ENCODE results near the gene ALOXE3. TPM values are rescaled to one million over a fixed set of nuclear protein-coding genes. Genes with fewer than 3 reads are reported as not detected.
A peak's percentile ranks its signal among the peaks of the same experiment; 100 is the strongest.

The ALOXE3 gene
- total and polyA plus RNA-seq, 4 donors = 0.12 to 0.68 (median 0.28) TPM; not detected in 1

GRCh38 chr17:8140065-8141029 lies 22.0 kb upstream of the ALOXE3 start:
- peak overlapping the region; percentile 17 to 46 for H3K27ac ChIP-seq (ENCODE audit: low read depth in 1 of 2, low read length in 1 of 2)
- no peaks in the 10 kb centered on the region for H3K27me3 ChIP-seq (ENCODE audit: control insufficient read depth in 3 of 3, insufficient read depth in 3 of 3, low read length in 2 of 3)
- H3K36me3 ChIP-seq (ENCODE audit: control insufficient read depth in 4 of 4, insufficient read depth in 4 of 4, low read length in 4 of 4) = peaks cover 20 to 53% (median 36%) of the 10 kb centered on the region in 4 donors
- no peak overlapping the region for H3K4me3 ChIP-seq
- no peak for TF ChIP-seq CTCF (IDR thresholded peaks at IDR 0.05; ENCODE audit: control extremely low read depth, extremely low read depth)
- ATAC-seq (ENCODE audit: insufficient read depth, low FRiP score) (no peak), DNase-seq (no peak)
- H3K4me1 ChIP-seq (ENCODE audit: control insufficient read depth in 5 of 5, insufficient read depth in 5 of 5, low read length in 5 of 5) = peaks cover 0 to 11% (median 2%) of the 10 kb centered on the region in 5 donors
- WGBS, 2 donors = 65 to 76% methylated on average over 18 of the region's 18 CpGs
- H3K9ac ChIP-seq (ENCODE audit: insufficient read depth in 1 of 2, low read length in 2 of 2) = no peak overlapping the region
- H3K9me3 ChIP-seq (ENCODE audit: control insufficient read depth in 4 of 4, insufficient read depth in 3 of 4, low read length in 3 of 4) = no peaks in the 10 kb centered on the region

GRCh38 chr17:8138672-8139371 lies 20.5 kb upstream of the ALOXE3 start:
- WGBS, 2 donors = 0 to 1% methylated on average over 42 to 46 of the region's 46 CpGs
- ATAC-seq (ENCODE audit: insufficient read depth, low FRiP score) = peak; percentile 93

GRCh38 chr17:8138374-8138671 lies 20.0 kb upstream of the ALOXE3 start:
- no peak for TF ChIP-seq CTCF (IDR thresholded peaks at IDR 0.05; ENCODE audit: control extremely low read depth, extremely low read depth)
- Histone ChIP-seq H3K9me3 (ENCODE audit: control insufficient read depth in 4 of 4, insufficient read depth in 3 of 4, low read length in 3 of 4) (no peaks in the 10 kb centered on the region), H3K27me3 (ENCODE audit: control insufficient read depth in 3 of 3, insufficient read depth in 3 of 3, low read length in 2 of 3) (no peaks in the 10 kb centered on the region), H3K4me3 (no peak overlapping the region), H3K4me1 (ENCODE audit: control insufficient read depth in 5 of 5, insufficient read depth in 5 of 5, low read length in 5 of 5) (peaks cover 0 to 11% (median 2%) of the 10 kb centered on the region in 5 donors), H3K36me3 (ENCODE audit: control insufficient read depth in 4 of 4, insufficient read depth in 4 of 4, low read length in 4 of 4) (peaks cover 13 to 35% (median 23%) of the 10 kb centered on the region in 4 donors), H3K27ac (ENCODE audit: low read depth in 1 of 2, low read length in 1 of 2) (peak overlapping the region in 1 of 2 donors; percentile 85), H3K9ac (ENCODE audit: insufficient read depth in 1 of 2, low read length in 2 of 2) (peak overlapping the region in 1 of 2 donors; percentile 96)
- WGBS, 2 donors = 1 to 2% methylated on average over 7 of the region's 7 CpGs
- ATAC-seq (ENCODE audit: insufficient read depth, low FRiP score) = no peak
- no peak for DNase-seq

More at GRCh38 chr17:8138672-8139371, 20.5 kb upstream of the ALOXE3 start:
- Histone ChIP-seq H3K27ac (ENCODE audit: low read depth in 1 of 2, low read length in 1 of 2) (peak overlapping the region; percentile 54 to 85), H3K4me3 (no peak overlapping the region), H3K27me3 (ENCODE audit: control insufficient read depth in 3 of 3, insufficient read depth in 3 of 3, low read length in 2 of 3) (no peaks in the 10 kb centered on the region), H3K36me3 (ENCODE audit: control insufficient read depth in 4 of 4, insufficient read depth in 4 of 4, low read length in 4 of 4) (peaks cover 13 to 40% (median 27%) of the 10 kb centered on the region in 4 donors), H3K4me1 (ENCODE audit: control insufficient read depth in 5 of 5, insufficient read depth in 5 of 5, low read length in 5 of 5) (peaks cover 0 to 11% (median 2%) of the 10 kb centered on the region in 5 donors), H3K9ac (ENCODE audit: insufficient read depth in 1 of 2, low read length in 2 of 2) (peak overlapping the region in 1 of 2 donors; percentile 96), H3K9me3 (ENCODE audit: control insufficient read depth in 4 of 4, insufficient read depth in 3 of 4, low read length in 3 of 4) (no peaks in the 10 kb centered on the region)
- TF ChIP-seq CTCF (IDR thresholded peaks at IDR 0.05; ENCODE audit: control extremely low read depth, extremely low read depth) = peak; percentile 73
- DNase-seq = peak; percentile 99 to 100 (median 99)

Measured in lung (tissue), 12 donors.